ENCODE measurements around the gene HK3.

DNA sequence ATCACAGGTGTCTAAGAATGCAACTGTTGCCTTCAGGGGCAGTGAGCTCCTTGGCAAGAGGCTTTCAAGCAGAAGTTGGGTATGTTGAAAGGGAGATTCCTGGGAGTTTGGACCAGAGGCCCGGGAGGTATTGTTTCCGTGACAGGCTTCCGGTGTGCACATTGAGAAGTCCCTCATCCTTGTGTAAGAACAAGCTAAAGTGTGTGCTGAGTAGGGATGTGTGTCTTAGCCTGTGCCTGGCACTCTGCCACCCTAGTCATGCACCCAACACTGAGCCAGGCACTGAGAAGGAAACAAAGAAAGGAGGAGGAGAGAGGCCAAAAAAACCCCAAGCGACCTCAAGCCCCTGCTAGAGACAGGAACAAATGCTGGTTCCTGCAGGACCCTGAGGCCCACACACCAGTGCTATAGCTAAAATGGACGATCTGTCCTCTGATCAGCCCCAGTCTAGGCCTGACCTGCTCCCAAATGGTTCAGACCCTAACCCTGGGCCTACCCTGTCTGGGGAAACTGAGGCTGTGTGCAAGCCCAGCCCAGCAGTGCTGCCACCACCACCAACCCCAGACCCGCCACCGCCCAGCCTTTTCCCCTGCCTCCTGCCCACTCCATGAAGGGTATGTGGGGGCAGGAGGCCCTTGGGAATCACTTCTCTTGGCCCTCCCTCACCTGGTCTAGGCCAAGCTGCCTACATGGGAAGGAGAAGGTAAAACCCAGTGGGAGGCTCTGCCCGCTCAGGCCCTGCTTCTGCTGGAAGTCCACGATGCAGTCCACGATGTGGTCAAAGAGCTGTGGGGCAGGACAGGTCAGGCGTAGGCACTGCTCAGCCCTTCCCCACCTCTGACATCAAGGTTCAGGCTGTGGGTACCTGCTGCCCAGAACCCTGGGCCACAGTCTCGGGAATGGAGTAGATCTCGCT, 12.6 kb downstream of the HK3 start:
- TF ChIP-seq, protein P1, sequence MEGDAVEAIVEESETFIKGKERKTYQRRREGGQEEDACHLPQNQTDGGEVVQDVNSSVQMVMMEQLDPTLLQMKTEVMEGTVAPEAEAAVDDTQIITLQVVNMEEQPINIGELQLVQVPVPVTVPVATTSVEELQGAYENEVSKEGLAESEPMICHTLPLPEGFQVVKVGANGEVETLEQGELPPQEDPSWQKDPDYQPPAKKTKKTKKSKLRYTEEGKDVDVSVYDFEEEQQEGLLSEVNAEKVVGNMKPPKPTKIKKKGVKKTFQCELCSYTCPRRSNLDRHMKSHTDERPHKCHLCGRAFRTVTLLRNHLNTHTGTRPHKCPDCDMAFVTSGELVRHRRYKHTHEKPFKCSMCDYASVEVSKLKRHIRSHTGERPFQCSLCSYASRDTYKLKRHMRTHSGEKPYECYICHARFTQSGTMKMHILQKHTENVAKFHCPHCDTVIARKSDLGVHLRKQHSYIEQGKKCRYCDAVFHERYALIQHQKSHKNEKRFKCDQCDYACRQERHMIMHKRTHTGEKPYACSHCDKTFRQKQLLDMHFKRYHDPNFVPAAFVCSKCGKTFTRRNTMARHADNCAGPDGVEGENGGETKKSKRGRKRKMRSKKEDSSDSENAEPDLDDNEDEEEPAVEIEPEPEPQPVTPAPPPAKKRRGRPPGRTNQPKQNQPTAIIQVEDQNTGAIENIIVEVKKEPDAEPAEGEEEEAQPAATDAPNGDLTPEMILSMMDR (conservative IDR thresholded peaks at IDR 0.05 in 1 of 2, IDR thresholded peaks at IDR 0.05 in 1 of 2; ENCODE audit: extremely low read depth in 1 of 2, insufficient read depth in 1 of 2, low read depth in 1 of 2, low read length in 2 of 2), result no peak
- no peak for TF ChIP-seq EZH2 (IDR thresholded peaks at IDR 0.05; ENCODE audit: borderline replicate concordance, low read length)

All from mammary epithelial cell (primary cell).